H9 (cell line): ENCODE results near the gene HIPK2. TPM values are rescaled to one million over a fixed set of nuclear protein-coding genes. Genes with fewer than 3 reads are reported as not detected.

Source experiments
- DNase-seq: peaks from one replicate; pipeline ENCODE4 v3.0.0-alpha.2; 2017
- H2AFZ ChIP-seq: one replicate; pipeline ENCODE4 v1.6.1; 2013; ENCODE audit warnings: mild to moderate bottlenecking, low read length, control low read depth, moderate library complexity
- H2AK5ac ChIP-seq: 2 replicates; pipeline ENCODE4 v1.6.1; 2013; ENCODE audit warnings: low read length, control low read depth, mixed read lengths; ENCODE audit not compliant: insufficient read length
- H2BK120ac ChIP-seq: one replicate; pipeline ENCODE4 v1.6.1; 2013; ENCODE audit warnings: low read depth, mild to moderate bottlenecking, low read length, control low read depth, inconsistent platforms; ENCODE audit not compliant: poor library complexity, severe bottlenecking
- H2BK12ac ChIP-seq: 2 replicates; pipeline ENCODE4 v1.6.1; 2013; ENCODE audit warnings: low read length, control low read depth, mixed read lengths, low read depth; ENCODE audit not compliant: insufficient read length
- H2BK15ac ChIP-seq: 2 replicates; pipeline ENCODE4 v1.6.1; 2013; ENCODE audit warnings: low read depth, low read length, control low read depth
- H2BK20ac ChIP-seq: one replicate; pipeline ENCODE4 v1.6.1; 2013; ENCODE audit warnings: low read depth, mild to moderate bottlenecking, low read length, control low read depth, inconsistent platforms; ENCODE audit not compliant: poor library complexity, severe bottlenecking
- H2BK5ac ChIP-seq: 2 replicates; pipeline ENCODE4 v1.6.1; 2013; ENCODE audit warnings: low read length, control low read depth, mixed read lengths; ENCODE audit not compliant: insufficient read length
- H3K14ac ChIP-seq: 2 replicates; pipeline ENCODE4 v1.6.1; 2013; ENCODE audit warnings: low read length, control low read depth; ENCODE audit not compliant: insufficient read depth
- H3K18ac ChIP-seq: 2 replicates; pipeline ENCODE4 v1.6.1; 2013; ENCODE audit warnings: low read depth, mild to moderate bottlenecking, mixed read lengths, low read length, control low read depth; ENCODE audit not compliant: insufficient read length
- H3K23ac ChIP-seq: 2 replicates; pipeline ENCODE4 v1.6.1; 2013; ENCODE audit warnings: low read length, control low read depth, mixed read lengths, low read depth; ENCODE audit not compliant: insufficient read length
- H3K23me2 ChIP-seq: 2 replicates; pipeline ENCODE4 v1.6.1; 2013; ENCODE audit warnings: low read depth, mild to moderate bottlenecking, mixed read lengths, low read length, control low read depth; ENCODE audit not compliant: insufficient read length, poor library complexity, severe bottlenecking
- H3K27ac ChIP-seq: 2 replicates; pipeline ENCODE4 v1.5.1; 2013; ENCODE audit warnings: low read length, control low read depth, mixed read lengths, low read depth; ENCODE audit not compliant: insufficient read length
- H3K27me3 ChIP-seq: 2 replicates; pipeline ENCODE4 v1.6.1; 2013; ENCODE audit warnings: low read length, control low read depth, inconsistent platforms; ENCODE audit not compliant: insufficient read depth
- H3K4ac ChIP-seq: 2 replicates; pipeline ENCODE4 v1.6.1; 2013; ENCODE audit warnings: low read depth, mild to moderate bottlenecking, control low read depth, inconsistent platforms, low read length, moderate library complexity
- H3K4me1 ChIP-seq: 2 replicates; pipeline ENCODE4 v1.6.1; 2013; ENCODE audit warnings: low read length, control low read depth, inconsistent platforms; ENCODE audit not compliant: insufficient read depth
- H3K4me2 ChIP-seq: 2 replicates; pipeline ENCODE4 v1.6.1; 2013; ENCODE audit warnings: low read length, control low read depth, mixed read lengths; ENCODE audit not compliant: insufficient read length, insufficient read depth
- H3K56ac ChIP-seq: 2 replicates; pipeline ENCODE4 v1.6.1; 2013; ENCODE audit warnings: low read depth, mild to moderate bottlenecking, mixed read lengths, low read length, control low read depth; ENCODE audit not compliant: insufficient read length
- H3K79me1 ChIP-seq: 2 replicates; pipeline ENCODE4 v1.6.1; 2013; ENCODE audit warnings: low read depth, mild to moderate bottlenecking, moderate library complexity, low read length, control low read depth, inconsistent platforms; ENCODE audit not compliant: insufficient read depth, poor library complexity, severe bottlenecking
- H3K79me2 ChIP-seq: 2 replicates; pipeline ENCODE4 v1.6.1; 2013; ENCODE audit warnings: low read length, control low read depth, inconsistent platforms; ENCODE audit not compliant: insufficient read depth
- H3K9ac ChIP-seq: 2 replicates; pipeline ENCODE4 v1.6.1; 2013; ENCODE audit warnings: low read length, control low read depth, mixed read lengths; ENCODE audit not compliant: insufficient read length; ENCODE audit errors: extremely low read depth
- H3K9me3 ChIP-seq: one replicate; pipeline ENCODE4 v1.6.1; 2013; ENCODE audit warnings: low read depth, low read length, inconsistent platforms; ENCODE audit not compliant: control insufficient read depth
- H3T11ph ChIP-seq: one replicate; pipeline ENCODE4 v1.6.1; 2013; ENCODE audit warnings: mild to moderate bottlenecking, low read length, control low read depth, inconsistent platforms
- H4K20me1 ChIP-seq: one replicate; pipeline ENCODE4 v1.6.1; 2013; ENCODE audit not compliant: control insufficient read depth, insufficient read length, insufficient read depth
- H4K5ac ChIP-seq: 2 replicates; pipeline ENCODE4 v1.6.1; 2013; ENCODE audit warnings: low read depth, mild to moderate bottlenecking, mixed read lengths, low read length, control low read depth; ENCODE audit not compliant: insufficient read length
- H4K8ac ChIP-seq: replicated peaks from 2 replicates; pipeline ENCODE4 v1.6.1; 2013; ENCODE audit warnings: low read length, control low read depth, mixed read lengths, low read depth; ENCODE audit not compliant: insufficient read length
- H4K91ac ChIP-seq: 2 replicates; pipeline ENCODE4 v1.6.1; 2013; ENCODE audit warnings: low read depth, mild to moderate bottlenecking, moderate library complexity, mixed read lengths, low read length, control low read depth; ENCODE audit not compliant: insufficient read length
- H3K27ac Mint-ChIP-seq, 3 experiments: 2 replicates in 2 of 3; 3 replicates in 1 of 3; pipeline ENCODE4 v1.8.0; 2020 to 2021; ENCODE audit warnings: mixed read lengths in 3 of 3, mild to moderate bottlenecking in 1 of 3, moderate library complexity in 1 of 3
- H3K27me3 Mint-ChIP-seq: 2 replicates; pipeline ENCODE4 v1.8.0; 2021; ENCODE audit warnings: low read depth, mild to moderate bottlenecking, moderate library complexity, mixed read lengths
- H3K36me3 Mint-ChIP-seq, 3 experiments: 2 replicates in 2 of 3; 3 replicates in 1 of 3; pipeline ENCODE4 v1.8.0; 2020 to 2021; ENCODE audit warnings: low read depth in 3 of 3, mixed read lengths in 3 of 3; ENCODE audit not compliant: insufficient read depth in 1 of 3
- H3K4me1 Mint-ChIP-seq, 2 experiments: 2 replicates each; pipeline ENCODE4 v1.8.0; 2020; ENCODE audit warnings: mixed read lengths in 2 of 2
- H3K4me3 Mint-ChIP-seq, 2 experiments: 2 replicates in 1 of 2; 3 replicates in 1 of 2; pipeline ENCODE4 v1.8.0; 2020 to 2021; ENCODE audit warnings: mild to moderate bottlenecking in 2 of 2, mixed read lengths in 2 of 2, moderate library complexity in 1 of 2
- H3K9me3 Mint-ChIP-seq, 2 experiments: 2 replicates in 1 of 2; 3 replicates in 1 of 2; pipeline ENCODE4 v1.8.0; 2020; ENCODE audit warnings: mild to moderate bottlenecking in 2 of 2, mixed read lengths in 2 of 2, moderate library complexity in 1 of 2
- WGBS: extraction: QIAGEN DNeasy Blood & Tissue Kit; methylation state at CpG from one replicate; pipeline ENCODE4 v1.1.7; 2013; ENCODE audit warnings: missing lambda C conversion rate, low lambda C conversion rate, mixed read lengths; ENCODE audit not compliant: insufficient read length; ENCODE audit errors: extremely low coverage; 5-methylcytosine and 5-hydroxymethylcytosine counted together
- total RNA-seq: library from RNA; stranded (reverse); gene quantifications from 2 replicates; pipeline ENCODE4 v1.2.1, GENCODE V29; 2021
- TF ChIP-seq, protein P1 (sequence below): fragments of 200-600 bp; sonication (generic); conservative IDR thresholded peaks from 3 replicates; pipeline ENCODE4 v1.8.0; 2021; ENCODE audit warnings: antibody characterized with exemption, mild to moderate bottlenecking

The HIPK2 gene
- total RNA-seq, 1 experiment from 2014 or later, result 21.9 TPM

DNA sequence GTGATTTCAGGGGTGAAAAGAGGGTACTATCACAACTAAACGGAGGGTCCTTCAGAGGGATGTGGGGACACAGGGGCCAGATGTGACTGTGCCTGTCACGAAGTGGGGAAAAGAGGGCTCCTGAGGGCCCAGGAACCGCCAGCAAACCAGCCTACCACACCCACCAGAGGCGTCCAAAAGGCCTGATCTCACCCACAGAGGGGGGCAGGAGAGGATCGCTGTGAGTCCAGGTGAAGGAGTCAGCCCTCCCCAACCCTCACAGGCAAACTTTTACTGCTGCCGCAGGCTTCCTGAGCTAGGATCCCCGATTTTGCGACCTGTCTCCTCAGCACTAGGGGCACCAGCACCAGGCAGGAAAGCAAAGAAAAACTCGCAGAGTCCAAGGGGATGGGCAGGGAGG is 64.7 kb downstream of the HIPK2 start:
- H4K8ac ChIP-seq, result no peak overlapping the region
- Mint-ChIP-seq H3K4me1 (peaks cover 51% of the 10 kb centered on the region in 2 experiments), H3K27me3 (no peaks in the 10 kb centered on the region), H3K9me3 (no peaks in the 10 kb centered on the region), H3K27ac (peak overlapping the region in 2 of 3 experiments; percentile 89 to 92; a peak in 2 of 7 replicates), H3K4me3 (no peak overlapping the region; a peak in 1 of 5 replicates), H3K36me3 (peaks cover 20 to 27% (median 27%) of the 10 kb centered on the region in 3 experiments)
- H3K14ac ChIP-seq, result no peak overlapping the region
- no peak overlapping the region for H3K23ac ChIP-seq
- H3K9me3 ChIP-seq, result no peaks in the 10 kb centered on the region
- H3K56ac ChIP-seq, result no peak overlapping the region
- WGBS, result no CpG with 5 or more reads among the region's 9 CpGs
- H2AK5ac ChIP-seq, result no peak overlapping the region
- H2BK120ac ChIP-seq, result no peak overlapping the region
- no peak overlapping the region for H4K91ac ChIP-seq
- peaks cover 15% of the 10 kb centered on the region for H3K4me1 ChIP-seq
- TF ChIP-seq, protein P1, sequence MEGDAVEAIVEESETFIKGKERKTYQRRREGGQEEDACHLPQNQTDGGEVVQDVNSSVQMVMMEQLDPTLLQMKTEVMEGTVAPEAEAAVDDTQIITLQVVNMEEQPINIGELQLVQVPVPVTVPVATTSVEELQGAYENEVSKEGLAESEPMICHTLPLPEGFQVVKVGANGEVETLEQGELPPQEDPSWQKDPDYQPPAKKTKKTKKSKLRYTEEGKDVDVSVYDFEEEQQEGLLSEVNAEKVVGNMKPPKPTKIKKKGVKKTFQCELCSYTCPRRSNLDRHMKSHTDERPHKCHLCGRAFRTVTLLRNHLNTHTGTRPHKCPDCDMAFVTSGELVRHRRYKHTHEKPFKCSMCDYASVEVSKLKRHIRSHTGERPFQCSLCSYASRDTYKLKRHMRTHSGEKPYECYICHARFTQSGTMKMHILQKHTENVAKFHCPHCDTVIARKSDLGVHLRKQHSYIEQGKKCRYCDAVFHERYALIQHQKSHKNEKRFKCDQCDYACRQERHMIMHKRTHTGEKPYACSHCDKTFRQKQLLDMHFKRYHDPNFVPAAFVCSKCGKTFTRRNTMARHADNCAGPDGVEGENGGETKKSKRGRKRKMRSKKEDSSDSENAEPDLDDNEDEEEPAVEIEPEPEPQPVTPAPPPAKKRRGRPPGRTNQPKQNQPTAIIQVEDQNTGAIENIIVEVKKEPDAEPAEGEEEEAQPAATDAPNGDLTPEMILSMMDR, result no peak
- no peak overlapping the region for H3T11ph ChIP-seq
- H3K4me2 ChIP-seq, result no peak overlapping the region
- H3K79me2 ChIP-seq, result no peaks in the 10 kb centered on the region
- no peak overlapping the region for H2BK15ac ChIP-seq
- H2BK5ac ChIP-seq, result no peak overlapping the region
- H3K23me2 ChIP-seq, result no peaks in the 10 kb centered on the region
- no peak overlapping the region for H2AFZ ChIP-seq
- H4K5ac ChIP-seq, result no peak overlapping the region
- H3K27me3 ChIP-seq, result no peaks in the 10 kb centered on the region
- H3K4ac ChIP-seq, result no peak overlapping the region
- no peaks in the 10 kb centered on the region for H4K20me1 ChIP-seq
- DNase-seq, result no peak
- H3K79me1 ChIP-seq, result no peaks in the 10 kb centered on the region
- no peak overlapping the region for H2BK20ac ChIP-seq
- no peak overlapping the region for H3K27ac ChIP-seq
- H2BK12ac ChIP-seq, result no peak overlapping the region
- no peak overlapping the region for H3K18ac ChIP-seq
- H3K9ac ChIP-seq, result no peak overlapping the region
